Calu3 (cell line): ENCODE results near the gene AGT. TPM values are rescaled to one million over a fixed set of nuclear protein-coding genes. Genes with fewer than 3 reads are reported as not detected.
A peak's percentile ranks its signal among the peaks of the same experiment; 100 is the strongest.

Source experiments
- BruUV-seq: library from RNA; stranded (reverse); fragments of 400-500 nt; replicated peaks from 2 replicates; lab custom pipeline; 2021; lab: Mats Ljungman, UMichigan
- CTCF ChIA-PET: fragments of 300-600 bp; sonication (Branson Sonifier 250); formaldehyde crosslinking; loops from one replicate; lab custom pipeline; 2022; ENCODE audit warnings: antibody characterized with exemption; lab: Charles Lee
- DNase-seq: peaks from one replicate; pipeline ENCODE4 v3.0.0; 2022
- H3K27ac Mint-ChIP-seq: one replicate; pipeline ENCODE4 v1.8.0; 2022; ENCODE audit warnings: mixed read lengths; ENCODE audit not compliant: unreplicated experiment
- H3K27me3 Mint-ChIP-seq: one replicate; pipeline ENCODE4 v1.8.0; 2022; ENCODE audit warnings: mixed read lengths; ENCODE audit not compliant: unreplicated experiment
- H3K36me3 Mint-ChIP-seq: one replicate; pipeline ENCODE4 v1.8.0; 2022; ENCODE audit warnings: mild to moderate bottlenecking, moderate library complexity, mixed read lengths; ENCODE audit not compliant: insufficient read depth, unreplicated experiment
- H3K4me1 Mint-ChIP-seq: one replicate; pipeline ENCODE4 v1.8.0; 2022; ENCODE audit warnings: mild to moderate bottlenecking, low read depth, mixed read lengths; ENCODE audit not compliant: unreplicated experiment
- H3K4me3 Mint-ChIP-seq: one replicate; pipeline ENCODE4 v1.8.0; 2022; ENCODE audit warnings: mild to moderate bottlenecking, low read depth, moderate library complexity, mixed read lengths; ENCODE audit not compliant: unreplicated experiment
- H3K9me3 Mint-ChIP-seq: one replicate; pipeline ENCODE4 v1.8.0; 2022; ENCODE audit warnings: low read depth, mixed read lengths; ENCODE audit not compliant: unreplicated experiment
- intact Hi-C: fragments of 100-400 bp; cut with micrococcal nuclease; formaldehyde crosslinking; loops from one replicate; pipeline ENCODE4 v1.10.0; 2022; ENCODE audit not compliant: unreplicated experiment
- total RNA-seq: library from RNA; stranded (reverse); gene quantifications from 2 replicates; pipeline ENCODE4 v1.2.3, GENCODE V29; 2022
- TF ChIP-seq, protein P1 (sequence below): fragments of 200-600 bp; IDR thresholded peaks from one replicate; pipeline ENCODE4 v1.8.0; 2022; ENCODE audit warnings: antibody characterized with exemption; ENCODE audit not compliant: unreplicated experiment

AGT gene
- total RNA-seq, 1 experiment from 2014 or later, result 27.5 TPM

DNA sequence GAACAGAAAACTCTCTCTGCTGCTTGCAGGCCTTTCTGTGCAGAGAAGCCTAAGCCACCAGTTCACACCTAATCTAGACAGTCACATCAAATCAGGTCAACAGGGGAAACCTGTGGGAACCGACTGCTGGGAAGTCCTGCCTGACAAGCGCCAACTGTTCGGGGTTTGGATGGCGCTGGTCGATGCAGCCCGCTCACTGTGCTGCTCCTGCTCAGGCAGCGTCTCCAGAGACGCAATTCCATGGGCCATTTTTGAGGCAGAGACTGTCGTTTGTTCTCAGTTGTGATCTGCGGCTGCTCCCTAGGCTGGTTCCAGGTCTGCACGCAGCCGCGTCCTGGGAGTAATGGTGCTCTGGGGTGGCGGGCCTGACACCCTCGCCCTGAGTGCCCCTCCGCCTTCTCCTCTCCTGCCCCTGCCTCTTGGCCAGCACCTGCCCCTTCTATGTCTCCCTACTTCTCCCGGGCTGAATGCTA, 1.4 kb downstream of the AGT start:
- DNase-seq, result no peak
- Mint-ChIP-seq H3K9me3 (peaks cover 3% of the 10 kb centered on the region), H3K36me3 (peaks cover 16% of the 10 kb centered on the region), H3K27ac (no peak overlapping the region), H3K4me1 (peaks cover 56% of the 10 kb centered on the region), H3K4me3 (peak overlapping the region; percentile 66), H3K27me3 (no peaks in the 10 kb centered on the region)
- TF ChIP-seq, protein P1, sequence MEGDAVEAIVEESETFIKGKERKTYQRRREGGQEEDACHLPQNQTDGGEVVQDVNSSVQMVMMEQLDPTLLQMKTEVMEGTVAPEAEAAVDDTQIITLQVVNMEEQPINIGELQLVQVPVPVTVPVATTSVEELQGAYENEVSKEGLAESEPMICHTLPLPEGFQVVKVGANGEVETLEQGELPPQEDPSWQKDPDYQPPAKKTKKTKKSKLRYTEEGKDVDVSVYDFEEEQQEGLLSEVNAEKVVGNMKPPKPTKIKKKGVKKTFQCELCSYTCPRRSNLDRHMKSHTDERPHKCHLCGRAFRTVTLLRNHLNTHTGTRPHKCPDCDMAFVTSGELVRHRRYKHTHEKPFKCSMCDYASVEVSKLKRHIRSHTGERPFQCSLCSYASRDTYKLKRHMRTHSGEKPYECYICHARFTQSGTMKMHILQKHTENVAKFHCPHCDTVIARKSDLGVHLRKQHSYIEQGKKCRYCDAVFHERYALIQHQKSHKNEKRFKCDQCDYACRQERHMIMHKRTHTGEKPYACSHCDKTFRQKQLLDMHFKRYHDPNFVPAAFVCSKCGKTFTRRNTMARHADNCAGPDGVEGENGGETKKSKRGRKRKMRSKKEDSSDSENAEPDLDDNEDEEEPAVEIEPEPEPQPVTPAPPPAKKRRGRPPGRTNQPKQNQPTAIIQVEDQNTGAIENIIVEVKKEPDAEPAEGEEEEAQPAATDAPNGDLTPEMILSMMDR, result no peak
- intact Hi-C loops, result no loop called here
- BruUV-seq, result no TSS peak
- CTCF ChIA-PET, result no interaction called here

DNA sequence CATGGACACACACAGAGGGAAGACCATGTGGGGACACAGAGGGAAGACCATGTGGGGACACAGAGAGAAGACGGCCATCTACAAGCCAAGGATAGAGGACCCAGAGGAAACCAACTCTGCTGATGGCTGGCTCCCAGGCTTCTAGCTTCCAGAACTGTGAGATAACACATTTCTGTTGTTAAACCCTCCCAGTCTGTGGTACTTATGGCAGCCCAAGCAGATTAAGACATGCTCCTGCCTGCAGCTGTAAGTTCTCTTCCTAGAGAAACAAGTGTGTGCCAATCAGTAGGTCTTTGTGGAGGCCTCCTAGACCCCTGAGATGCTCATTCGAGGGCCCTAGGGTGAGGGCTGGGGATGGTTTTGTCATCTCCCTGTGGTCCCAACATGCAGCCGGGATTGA, 2.7 kb downstream of the AGT start:
- BruUV-seq, result no TSS peak
- Mint-ChIP-seq H3K4me3 (no peak overlapping the region), H3K36me3 (peaks cover 16% of the 10 kb centered on the region), H3K27ac (no peak overlapping the region), H3K9me3 (no peaks in the 10 kb centered on the region), H3K4me1 (peaks cover 56% of the 10 kb centered on the region), H3K27me3 (no peaks in the 10 kb centered on the region)
- no peak for DNase-seq
- intact Hi-C loops, result no loop called here
- CTCF ChIA-PET, result no interaction called here
- TF ChIP-seq, protein P1, result no peak

DNA sequence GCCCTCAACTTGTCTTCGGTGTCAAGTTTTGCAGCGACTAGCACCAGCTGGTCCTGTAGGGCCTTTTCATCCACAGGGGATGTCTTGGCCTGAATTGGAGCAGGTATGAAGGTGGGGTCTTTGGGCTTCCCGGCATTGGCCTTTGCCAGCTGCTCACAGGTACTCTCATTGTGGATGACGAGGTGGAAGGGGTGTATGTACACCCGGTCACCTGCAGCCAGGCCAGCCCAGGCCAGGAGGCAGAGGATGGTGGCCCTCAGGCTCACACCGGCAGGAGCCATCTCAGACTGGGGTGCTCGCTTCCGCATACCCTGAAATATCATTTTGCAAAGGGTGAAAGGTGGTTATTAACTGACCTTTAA, 3.4 kb downstream of the AGT start:
- no peak overlapping the region for H3K4me3 Mint-ChIP-seq
- H3K27me3 Mint-ChIP-seq, result no peaks in the 10 kb centered on the region
- TF ChIP-seq, protein P1, result no peak

DNA sequence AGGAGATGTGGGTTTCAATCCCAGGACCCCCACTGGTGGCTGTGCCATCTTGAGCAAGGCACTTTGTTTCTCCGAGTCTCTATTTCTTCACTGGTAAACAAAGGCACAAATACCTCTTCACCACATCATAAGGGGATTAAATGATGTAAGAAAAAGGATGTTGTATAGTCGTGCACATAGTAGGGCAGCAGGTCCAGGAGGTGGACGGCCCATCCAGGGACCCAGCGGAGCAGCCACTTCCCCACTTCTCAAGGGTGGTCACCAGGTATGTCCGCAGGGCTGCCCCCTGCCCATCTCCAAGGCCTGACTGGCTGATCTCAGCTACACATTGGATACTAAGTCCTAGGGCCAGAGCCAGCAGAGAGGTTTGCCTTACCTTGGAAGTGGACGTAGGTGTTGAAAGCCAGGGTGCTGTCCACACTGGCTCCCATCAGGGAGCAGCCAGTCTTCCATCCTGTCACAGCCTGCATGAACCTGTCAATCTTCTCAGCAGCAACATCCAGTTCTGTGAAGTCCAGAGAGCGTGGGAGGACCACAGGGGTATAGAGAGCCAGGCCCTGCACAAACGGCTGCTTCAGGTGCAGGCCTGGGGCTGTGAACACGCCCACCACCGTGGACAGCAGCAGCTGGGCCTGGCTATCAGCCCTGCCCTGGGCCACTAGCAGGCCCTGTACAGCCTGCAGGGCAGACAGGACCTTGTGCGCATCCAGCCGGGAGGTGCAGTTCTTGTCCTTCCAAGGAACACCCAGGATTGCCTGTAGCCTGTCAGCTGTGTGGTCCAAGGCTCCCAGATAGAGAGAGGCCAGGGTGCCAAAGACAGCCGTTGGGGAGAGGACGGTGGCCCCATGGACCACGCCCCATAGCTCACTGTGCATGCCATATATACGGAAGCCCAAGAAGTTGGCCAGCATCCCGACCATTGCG, 4.0 kb downstream of the AGT start:
- CTCF ChIA-PET, result no interaction called here
- Mint-ChIP-seq H3K36me3 (peaks cover 16% of the 10 kb centered on the region), H3K9me3 (no peaks in the 10 kb centered on the region), H3K4me3 (no peak overlapping the region), H3K4me1 (peaks cover 46% of the 10 kb centered on the region), H3K27ac (no peak overlapping the region), H3K27me3 (no peaks in the 10 kb centered on the region)
- BruUV-seq, result no TSS peak
- TF ChIP-seq, protein P1, result no peak
- no peak for DNase-seq
- intact Hi-C loops, result no loop called here

More for the DNA sequence above, 3.4 kb downstream of the AGT start:
- no TSS peak for BruUV-seq
- Mint-ChIP-seq H3K4me1 (peaks cover 52% of the 10 kb centered on the region), H3K9me3 (no peaks in the 10 kb centered on the region), H3K36me3 (peaks cover 16% of the 10 kb centered on the region), H3K27ac (no peak overlapping the region)
- intact Hi-C loops, result no loop called here
- no peak for DNase-seq
- CTCF ChIA-PET, result no interaction called here
